ENCODE data around the gene MVB12B. TPM values are rescaled to one million over a fixed set of nuclear protein-coding genes. Genes with fewer than 3 reads are reported as not detected.
"Not testable (repeated sequence)": the region's sequence is repeated elsewhere in the genome, so short reads cannot be mapped to it uniquely, and the experiment has no call there.

MVB12B gene
- total and polyA plus RNA-seq, 2 experiments from 2014 or later = 19.0 to 29.9 TPM

DNA sequence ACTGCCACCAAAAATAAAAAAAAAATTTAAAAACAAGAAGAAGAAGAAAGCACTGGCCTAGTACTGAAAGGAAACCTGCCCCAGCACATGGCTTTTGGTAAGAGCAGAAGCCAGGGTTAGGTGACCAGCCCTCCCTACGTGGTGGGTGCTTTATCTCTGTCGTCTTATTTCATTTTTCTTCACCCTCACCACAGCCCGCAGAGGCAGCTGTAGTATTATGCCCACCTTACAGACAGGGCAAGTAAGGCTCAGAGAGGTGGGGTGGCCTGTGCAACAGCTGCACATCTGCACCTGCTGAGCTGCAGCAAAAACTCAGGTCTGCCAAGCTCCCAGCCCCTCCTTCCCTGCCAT lies 146.3 kb downstream of the MVB12B start:
- H3K4me3 ChIP-seq = no peak overlapping the region
- no peaks in the 10 kb centered on the region for H3K4me1 ChIP-seq (ENCODE audit: low read depth)
- no peak for TF ChIP-seq CTCF (IDR thresholded peaks at IDR 0.05; ENCODE audit: low read depth, low read length)
- DNase-seq (ENCODE audit: low read depth in 1 of 2, low spot score in 1 of 2) = no peak
- H3K9me3 ChIP-seq (ENCODE audit: low read depth) = no peaks in the 10 kb centered on the region
- H3K36me3 ChIP-seq = no peaks in the 10 kb centered on the region
- no peaks in the 10 kb centered on the region for H3K27me3 ChIP-seq
- no peak overlapping the region for H3K27ac ChIP-seq

DNA sequence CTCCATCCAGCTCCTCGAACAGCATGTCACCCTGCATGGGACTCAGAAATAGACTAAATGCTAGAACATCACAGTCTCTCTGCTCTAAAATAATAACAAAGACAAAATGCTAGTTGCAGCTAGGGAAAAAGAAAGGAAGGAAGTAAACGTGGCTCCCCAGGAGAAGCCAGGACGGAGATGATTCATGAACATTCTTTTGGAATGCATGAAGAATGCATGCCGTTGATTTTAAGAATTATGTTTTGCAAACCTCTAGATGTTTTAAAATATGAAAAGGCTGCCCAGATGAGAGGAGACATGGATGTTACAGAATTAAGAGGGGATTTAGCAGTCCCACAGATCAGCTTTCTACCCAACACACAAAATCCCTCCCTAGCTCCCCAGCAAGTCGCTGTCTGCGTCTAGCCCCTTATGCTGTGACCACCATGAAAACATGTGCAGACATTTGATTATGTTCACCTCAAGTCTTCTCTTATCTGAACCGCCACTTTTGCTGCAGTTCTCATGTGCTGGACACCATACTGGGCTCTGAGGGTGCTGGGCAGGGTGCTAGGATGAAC lies 147.7 kb downstream of the MVB12B start:
- no peaks in the 10 kb centered on the region for H3K4me1 ChIP-seq (ENCODE audit: low read depth)
- no peaks in the 10 kb centered on the region for H3K9me3 ChIP-seq (ENCODE audit: low read depth)
- H3K36me3 ChIP-seq = no peaks in the 10 kb centered on the region
- H3K4me3 ChIP-seq = no peak overlapping the region
- no peaks in the 10 kb centered on the region for H3K27me3 ChIP-seq
- peak in 1 of 2 donors; percentile 33 for DNase-seq (ENCODE audit: low read depth in 1 of 2, low spot score in 1 of 2)
- no peak overlapping the region for H3K27ac ChIP-seq
- TF ChIP-seq CTCF (IDR thresholded peaks at IDR 0.05; ENCODE audit: low read depth, low read length) = no peak

DNA sequence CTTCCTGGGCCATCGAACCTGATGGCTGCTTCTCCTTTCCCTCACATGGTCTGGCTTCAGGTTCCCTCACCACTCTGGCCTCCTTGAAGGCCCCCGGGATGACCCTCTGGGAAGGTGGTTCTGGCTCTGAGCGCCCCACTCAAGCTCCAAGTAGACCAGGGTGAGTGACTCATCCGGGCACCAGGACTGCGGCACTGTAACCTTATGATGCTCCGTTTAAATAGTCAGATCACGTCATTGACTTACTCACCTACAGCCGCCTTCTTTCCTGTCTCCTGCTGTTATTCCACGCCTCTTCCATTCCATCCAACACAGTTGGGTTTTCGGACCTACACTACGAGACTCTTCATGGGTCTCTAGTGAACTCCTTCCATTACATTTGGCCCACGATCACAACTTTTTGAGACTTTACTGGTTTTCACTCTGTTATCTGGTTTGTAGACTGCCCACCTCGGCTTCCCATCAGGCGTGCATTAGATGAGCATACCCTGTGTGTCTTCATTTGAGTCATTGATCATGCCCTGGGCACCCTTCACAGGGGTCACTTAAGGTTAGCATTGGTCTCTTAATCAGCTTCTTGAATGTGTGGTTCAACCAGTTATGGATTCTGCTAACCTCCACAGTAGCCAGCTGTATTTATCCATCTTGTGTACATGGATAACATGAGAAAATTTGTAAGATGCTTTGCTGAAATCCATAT lies 148.3 kb downstream of the MVB12B start:
- H3K9me3 ChIP-seq (ENCODE audit: low read depth) = no peaks in the 10 kb centered on the region
- no peak overlapping the region for H3K27ac ChIP-seq
- no peak for DNase-seq (ENCODE audit: low read depth in 1 of 2, low spot score in 1 of 2)
- TF ChIP-seq CTCF (IDR thresholded peaks at IDR 0.05; ENCODE audit: low read depth, low read length) = no peak
- no peaks in the 10 kb centered on the region for H3K27me3 ChIP-seq
- no peaks in the 10 kb centered on the region for H3K36me3 ChIP-seq
- no peak overlapping the region for H3K4me3 ChIP-seq
- H3K4me1 ChIP-seq (ENCODE audit: low read depth) = no peaks in the 10 kb centered on the region

DNA sequence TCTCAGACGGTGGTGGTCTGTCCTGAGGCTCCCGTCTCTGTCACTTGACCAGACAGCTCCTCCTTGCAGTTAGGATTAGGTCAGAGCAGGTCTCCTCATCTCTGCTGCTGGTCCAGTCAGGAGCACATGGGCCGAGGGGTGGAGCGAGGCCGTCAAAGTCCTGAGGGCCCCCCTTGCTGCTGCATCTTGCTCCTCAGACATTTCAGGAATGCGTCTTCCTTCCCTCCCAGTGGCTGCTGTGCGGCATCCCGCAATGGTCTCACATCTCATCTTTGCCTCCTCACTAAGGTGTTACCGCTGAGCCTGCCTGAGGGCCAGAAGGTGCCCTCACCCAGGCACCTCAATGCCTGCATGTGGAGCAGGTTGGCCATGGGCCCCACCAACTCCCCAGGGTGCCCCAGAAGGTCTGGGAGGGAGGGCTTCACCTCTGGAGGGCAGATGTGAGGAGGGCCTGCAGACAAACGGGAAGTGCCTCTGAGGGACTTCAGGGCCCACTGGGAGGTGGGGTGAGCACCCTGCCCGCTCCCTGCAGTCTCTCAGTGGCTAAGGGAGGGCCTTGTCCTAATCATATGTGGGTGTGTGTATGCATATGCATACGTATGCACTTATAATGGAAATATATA lies 149.4 kb downstream of the MVB12B start:
- H3K4me3 ChIP-seq = no peak overlapping the region
- no peak for DNase-seq (ENCODE audit: low read depth in 1 of 2, low spot score in 1 of 2)
- no peak overlapping the region for H3K27ac ChIP-seq

GRCh38 chr9:126477432-126477831 lies 150.8 kb downstream of the MVB12B start:
- not testable (repeated sequence) for H3K4me3 ChIP-seq; DNase-seq (ENCODE audit: low read depth in 1 of 2, low spot score in 1 of 2); H3K9me3 ChIP-seq (ENCODE audit: low read depth); H3K36me3 ChIP-seq; H3K4me1 ChIP-seq (ENCODE audit: low read depth); H3K27ac ChIP-seq; H3K27me3 ChIP-seq

More for the DNA sequence above, 149.4 kb downstream of the MVB12B start:
- no peaks in the 10 kb centered on the region for H3K4me1 ChIP-seq (ENCODE audit: low read depth)
- no peaks in the 10 kb centered on the region for H3K27me3 ChIP-seq
- H3K36me3 ChIP-seq = no peaks in the 10 kb centered on the region
- H3K9me3 ChIP-seq (ENCODE audit: low read depth) = no peaks in the 10 kb centered on the region
- no peak for TF ChIP-seq CTCF (IDR thresholded peaks at IDR 0.05; ENCODE audit: low read depth, low read length)
